Medulla oblongata (tissue), 1 donor: ENCODE results near the gene LINC01488.

Experiments
- DNase-seq: peaks from one replicate; pipeline ENCODE4 v3.0.0-alpha.2; 2015; ENCODE audit errors: extremely low spot score

Gene LINC01488

GRCh38 chr11:69481393-69481844 is at the start of gene LINC01488:
LINC01488 (plus strand) TSS chr11:69481663.
- DNase-seq = no peak

GRCh38 chr11:69431893-69432738 is 49.3 kb upstream of the LINC01488 start:
- DNase-seq = no peak

GRCh38 chr11:69433741-69434140 is 47.7 kb upstream of the LINC01488 start:
- DNase-seq = no peak

GRCh38 chr11:69434471-69434931 is 47.0 kb upstream of the LINC01488 start:
- no peak for DNase-seq

GRCh38 chr11:69435161-69435986 is 46.1 kb upstream of the LINC01488 start:
- no peak for DNase-seq

- DNase-seq = peak; percentile 51
Measured at GRCh38 chr11:69436041-69436982, 45.2 kb upstream of the LINC01488 start.

- no peak for DNase-seq
Measured at GRCh38 chr11:69437001-69437875, 44.2 kb upstream of the LINC01488 start.

GRCh38 chr11:69437876-69438205 is 43.6 kb upstream of the LINC01488 start:
- DNase-seq = no peak

GRCh38 chr11:69438286-69438920 is 43.1 kb upstream of the LINC01488 start:
- DNase-seq = no peak

- DNase-seq = no peak
Measured at GRCh38 chr11:69439127-69439526, 42.3 kb upstream of the LINC01488 start.

- no peak for DNase-seq
Measured at GRCh38 chr11:69439651-69440464, 41.6 kb upstream of the LINC01488 start.

GRCh38 chr11:69440876-69441275 is 40.6 kb upstream of the LINC01488 start:
- no peak for DNase-seq

GRCh38 chr11:69442012-69442806 is 39.3 kb upstream of the LINC01488 start:
- no peak for DNase-seq

- DNase-seq = peak; percentile 32
Measured at GRCh38 chr11:69442807-69443137, 38.7 kb upstream of the LINC01488 start.

- DNase-seq = peak; percentile 90
Measured at GRCh38 chr11:69443138-69443967, 38.1 kb upstream of the LINC01488 start.

GRCh38 chr11:69443968-69444364 is 37.5 kb upstream of the LINC01488 start:
- DNase-seq = no peak

- DNase-seq = peak; percentile 65
Measured at GRCh38 chr11:69444381-69445130, 36.9 kb upstream of the LINC01488 start.
